RWPE1 (cell line): ENCODE results near the gene KRTAP10-9.
"Not testable (repeated sequence)": the region's sequence is repeated elsewhere in the genome, so short reads cannot be mapped to it uniquely, and the experiment has no call there.

ENCODE experiments used
- CTCF ChIA-PET: fragments of 350-600 bp; sonication (Branson Sonifier 250); formaldehyde crosslinking; extraction: SDS; loops from one replicate; lab custom pipeline; 2021; lab: Yijun Ruan, JAX
- POLR2A ChIA-PET: fragments of 400-600 bp; formaldehyde crosslinking; extraction: SDS; loops from one replicate; lab custom pipeline; 2020; ENCODE audit warnings: antibody characterized with exemption; ENCODE audit not compliant: low non-redundant PET; lab: Yijun Ruan, JAX
- DNase-seq: peaks from one replicate; pipeline ENCODE4 v3.0.0; 2012; ENCODE audit warnings: low spot score
- H3K27ac ChIP-seq: fragments of 450-650 bp; 2 replicates; pipeline ENCODE4 v1.5.1; 2017
- CTCF ChIP-seq: fragments of 450-650 bp; conservative IDR thresholded peaks from 2 replicates; pipeline ENCODE4 v1.5.1; 2017; ENCODE audit warnings: low read depth, mild to moderate bottlenecking

Gene KRTAP10-9

GRCh38 chr21:44590311-44590721 lies 36.6 kb upstream of the KRTAP10-9 start:
- DNase-seq = no peak
- POLR2A ChIA-PET = no interaction called here
- CTCF ChIA-PET = no interaction called here
- no peak for TF ChIP-seq CTCF
- no peak overlapping the region for H3K27ac ChIP-seq

- DNase-seq, H3K27ac ChIP-seq, POLR2A ChIA-PET: not testable (repeated sequence)
- CTCF ChIA-PET = interaction anchor here (0.6 kb wide), 2 partner anchors 10 to 146 kb away, joined by 3 read pairs; no protein-coding TSS in a partner anchor
Measured at GRCh38 chr21:44590897-44591800, 35.7 kb upstream of the KRTAP10-9 start.

- DNase-seq, POLR2A ChIA-PET, H3K27ac ChIP-seq: not testable (repeated sequence)
- CTCF ChIA-PET = interaction anchor here (0.6 kb wide), 1 partner anchor 10 kb away, joined by 3 read pairs; no protein-coding TSS in a partner anchor
Measured at GRCh38 chr21:44591801-44592130, 35.1 kb upstream of the KRTAP10-9 start.

GRCh38 chr21:44592446-44593311 lies 34.2 kb upstream of the KRTAP10-9 start, which contains the start of gene KRTAP10-6:
Gene KRTAP10-6 (minus strand): TSS chr21:44592505. CDS start chr21:44592484, 21 bp downstream.
- DNase-seq = no peak
- H3K27ac ChIP-seq = no peak within 1 kb of the TSS
- CTCF ChIA-PET = no interaction called here
- no peak for TF ChIP-seq CTCF
- POLR2A ChIA-PET = interaction anchor here (0.7 kb wide), 1 partner anchor 109 kb away, joined by 3 read pairs; no protein-coding TSS in a partner anchor

- no peak overlapping the region for H3K27ac ChIP-seq
- TF ChIP-seq CTCF = no peak
- POLR2A ChIA-PET = no interaction called here
- DNase-seq = no peak
- CTCF ChIA-PET = no interaction called here
Measured at GRCh38 chr21:44593598-44594405, 33.1 kb upstream of the KRTAP10-9 start.

GRCh38 chr21:44594406-44594916 lies 32.4 kb upstream of the KRTAP10-9 start:
- POLR2A ChIA-PET = no interaction called here

More at GRCh38 chr21:44594406-44594916, 32.4 kb upstream of the KRTAP10-9 start:
- no peak for TF ChIP-seq CTCF
- no peak overlapping the region for H3K27ac ChIP-seq
- no peak for DNase-seq
- CTCF ChIA-PET = no interaction called here
